H1 (cell line): ENCODE data around the gene MSI2. TPM values are rescaled to one million over a fixed set of nuclear protein-coding genes. Genes with fewer than 3 reads are reported as not detected.

Source experiments
- CTCF ChIA-PET: fragments of 300-600 bp; sonication (Branson Sonifier 250); formaldehyde crosslinking; loops from one replicate; lab custom pipeline; 2021; ENCODE audit not compliant: partially characterized antibody; lab: Charles Lee
- POLR2A ChIA-PET: fragments of 300-600 bp; sonication (Branson Sonifier 250); formaldehyde crosslinking; loops from one replicate; lab custom pipeline; 2021; ENCODE audit warnings: inconsistent platforms; ENCODE audit not compliant: partially characterized antibody; lab: Charles Lee
- DNase-seq, 2 experiments: peaks; one replicate each; pipeline versions ENCODE4 v3.0.0 to v3.0.0-alpha.2; 2010 to 2022; ENCODE audit warnings: low spot score in 2 of 2, low read depth in 1 of 2, mixed read lengths in 1 of 2
- FAIRE-seq: peaks from 2 replicates; lab custom pipeline; 2011; peaks lifted over from hg19 to GRCh38; lab: Jason Lieb, UNC
- H2AFZ ChIP-seq: 2 replicates; pipeline ENCODE4 v1.8.1; 2012; ENCODE audit warnings: low read length, inconsistent platforms
- H2AK5ac ChIP-seq: 2 replicates; pipeline ENCODE4 v1.6.1; 2013; ENCODE audit warnings: low read depth, low read length
- H2BK120ac ChIP-seq: replicated peaks from 2 replicates; pipeline ENCODE3; 2013; ENCODE audit warnings: low read depth, low read length, inconsistent platforms
- H2BK12ac ChIP-seq: 2 replicates; pipeline ENCODE4 v1.6.1; 2013; ENCODE audit warnings: low read depth, low read length
- H2BK15ac ChIP-seq: 2 replicates; pipeline ENCODE4 v1.6.1; 2013; ENCODE audit warnings: low read length
- H2BK20ac ChIP-seq: 2 replicates; pipeline ENCODE4 v1.6.1; 2013; ENCODE audit warnings: low read length
- H2BK5ac ChIP-seq: 2 replicates; pipeline ENCODE4 v1.6.1; 2013; ENCODE audit warnings: low read depth, low read length
- H3K14ac ChIP-seq: 2 replicates; pipeline ENCODE4 v1.6.1; 2013; ENCODE audit warnings: inconsistent platforms; ENCODE audit not compliant: insufficient read length
- H3K18ac ChIP-seq: 2 replicates; pipeline ENCODE4 v1.6.1; 2013; ENCODE audit warnings: low read length; ENCODE audit errors: extremely low read depth
- H3K23ac ChIP-seq: 2 replicates; pipeline ENCODE4 v1.6.1; 2013; ENCODE audit warnings: inconsistent platforms; ENCODE audit not compliant: insufficient read length
- H3K23me2 ChIP-seq: 2 replicates; pipeline ENCODE4 v1.6.1; 2013; ENCODE audit warnings: low read depth, low read length
- H3K27ac ChIP-seq: 2 replicates; pipeline ENCODE4 v1.6.1; 2011; ENCODE audit warnings: low read depth, low read length, inconsistent platforms
- H3K27me3 ChIP-seq, 4 experiments: replicated peaks in 1 of 4; 1 replicate in 1 of 4; 2 replicates in 3 of 4; pipeline versions ENCODE4 v1.6.1 to v1.8.1; 2011 to 2013; ENCODE audit warnings: low read length in 3 of 4, mild to moderate bottlenecking in 3 of 4, inconsistent platforms in 2 of 4, mixed read lengths in 2 of 4, moderate library complexity in 1 of 4; ENCODE audit not compliant: control insufficient read depth in 3 of 4, insufficient read depth in 3 of 4; ENCODE audit errors: extremely low read depth in 1 of 4
- H3K36me3 ChIP-seq, 4 experiments: 2 replicates each; pipeline versions ENCODE4 v1.6.1 to v1.8.1; 2011 to 2013; ENCODE audit warnings: mild to moderate bottlenecking in 4 of 4, low read length in 3 of 4, moderate library complexity in 2 of 4, control low read depth in 1 of 4, inconsistent platforms in 1 of 4; ENCODE audit not compliant: insufficient read depth in 4 of 4, control insufficient read depth in 2 of 4
- H3K4ac ChIP-seq: replicated peaks from 2 replicates; pipeline ENCODE3; 2013; ENCODE audit warnings: low read length, low read depth, mixed read lengths, inconsistent platforms; ENCODE audit not compliant: insufficient read length
- H3K4me1 ChIP-seq, 4 experiments: replicated peaks in 1 of 4; 1 replicate in 1 of 4; 2 replicates in 3 of 4; pipeline versions ENCODE4 v1.6.1 to v1.8.1; 2011 to 2013; ENCODE audit warnings: low read length in 3 of 4, inconsistent platforms in 2 of 4, mixed read lengths in 1 of 4; ENCODE audit not compliant: insufficient read depth in 4 of 4, control insufficient read depth in 3 of 4
- H3K4me2 ChIP-seq, 2 experiments: 2 replicates each; pipeline versions ENCODE4 v1.6.1 to v1.8.1; 2011 to 2013; ENCODE audit warnings: low read depth in 2 of 2, low read length in 2 of 2, control low read depth in 1 of 2, inconsistent platforms in 1 of 2, mild to moderate bottlenecking in 1 of 2; ENCODE audit not compliant: insufficient read depth in 1 of 2
- H3K4me3 ChIP-seq, 4 experiments: fragments of 200-600, 300-600 bp in 1 of 4; sonication (generic), shearing (Covaris generic), sonication (Bioruptor Twin) in 1 of 4; 2 replicates each; pipeline versions ENCODE4 v1.5.1 to v1.8.1; 2011 to 2016; ENCODE audit warnings: low read length in 4 of 4, low read depth in 3 of 4, control low read depth in 2 of 4, inconsistent platforms in 2 of 4, mild to moderate bottlenecking in 2 of 4, mixed read lengths in 1 of 4, moderate library complexity in 1 of 4; ENCODE audit not compliant: insufficient read depth in 2 of 4; ENCODE audit errors: extremely low read depth in 1 of 4
- H3K56ac ChIP-seq: replicated peaks from 2 replicates; pipeline ENCODE3; 2013; ENCODE audit warnings: low read depth, mild to moderate bottlenecking, mixed read lengths, low read length, inconsistent platforms; ENCODE audit not compliant: insufficient read length
- H3K79me1 ChIP-seq: 2 replicates; pipeline ENCODE4 v1.6.1; 2013; ENCODE audit warnings: low read depth, low read length, control low read depth
- H3K79me2 ChIP-seq, 2 experiments: 2 replicates each; pipeline versions ENCODE4 v1.6.1 to v1.8.1; 2012 to 2013; ENCODE audit warnings: low read length in 2 of 2, mild to moderate bottlenecking in 2 of 2, inconsistent platforms in 1 of 2; ENCODE audit not compliant: insufficient read depth in 2 of 2, control insufficient read depth in 1 of 2
- H3K9ac ChIP-seq, 4 experiments: replicated peaks in 1 of 4; 1 replicate in 1 of 4; 2 replicates in 3 of 4; pipeline versions ENCODE4 v1.6.1 to v1.8.1; 2011 to 2013; ENCODE audit warnings: low read depth in 3 of 4, low read length in 3 of 4, control low read depth in 2 of 4, mild to moderate bottlenecking in 2 of 4, moderate library complexity in 2 of 4, inconsistent platforms in 1 of 4; ENCODE audit errors: extremely low read depth in 1 of 4
- H3K9me3 ChIP-seq, 2 experiments: 2 replicates each; pipeline versions ENCODE4 v1.6.1 to v1.8.1; 2012 to 2013; ENCODE audit warnings: mild to moderate bottlenecking in 2 of 2, moderate library complexity in 2 of 2, control low read depth in 1 of 2, inconsistent platforms in 1 of 2, low read depth in 1 of 2, low read length in 1 of 2, mixed read lengths in 1 of 2; ENCODE audit not compliant: insufficient read depth in 2 of 2
- H4K20me1 ChIP-seq, 2 experiments: replicated peaks in 1 of 2; 2 replicates each; pipeline versions ENCODE3 to v1.8.1; 2011 to 2013; ENCODE audit warnings: inconsistent platforms in 2 of 2, low read length in 2 of 2, mild to moderate bottlenecking in 1 of 2; ENCODE audit not compliant: insufficient read depth in 2 of 2, control insufficient read depth in 1 of 2
- H4K5ac ChIP-seq: 2 replicates; pipeline ENCODE4 v1.6.1; 2013; ENCODE audit warnings: low read length, low read depth, mixed read lengths, inconsistent platforms; ENCODE audit not compliant: insufficient read length
- H4K8ac ChIP-seq: 2 replicates; pipeline ENCODE4 v1.8.0; 2013; ENCODE audit warnings: mild to moderate bottlenecking, moderate library complexity, low read length, inconsistent platforms; ENCODE audit not compliant: insufficient read depth; ENCODE audit errors: extremely low read depth
- H4K91ac ChIP-seq: replicated peaks from 2 replicates; pipeline ENCODE3; 2013; ENCODE audit warnings: low read length, mixed read lengths, inconsistent platforms; ENCODE audit not compliant: insufficient read length
- FOSL1 ChIP-seq: IDR thresholded peaks from 2 replicates; pipeline ENCODE4 v1.6.1; 2011; ENCODE audit warnings: mild to moderate bottlenecking, low read depth, low read length, moderate library complexity; ENCODE audit not compliant: insufficient read depth
- POU5F1 ChIP-seq: IDR thresholded peaks from 2 replicates; pipeline ENCODE4 v1.6.1; 2011; ENCODE audit warnings: low read depth, mild to moderate bottlenecking, low read length, moderate library complexity
- WGBS, 2 experiments: shearing (Covaris generic) in 1 of 2; methylation state at CpG; one replicate each; pipeline versions ENCODE4 v1.1.6 to v1.1.7; 2013 to 2015; ENCODE audit warnings: low lambda C conversion rate in 2 of 2, mixed read lengths in 2 of 2, inconsistent platforms in 1 of 2, low coverage in 1 of 2, missing lambda C conversion rate in 1 of 2; ENCODE audit not compliant: insufficient replicate concordance in 2 of 2, insufficient coverage in 1 of 2, insufficient read length in 1 of 2; ENCODE audit errors: extremely low coverage in 1 of 2, missing lambda C conversion rate in 1 of 2; 5-methylcytosine and 5-hydroxymethylcytosine counted together
- polyA plus RNA-seq, 7 experiments: library from polyadenylated mRNA; depleted of rRNA in 3 of 7; stranded (reverse) in 5 of 7; unstranded in 2 of 7; fragments of >200 nt in 5 of 7; fragments of 200-250 nt in 2 of 7; gene quantifications; 1 replicate in 5 of 7; 2 replicates in 1 of 7; 4 replicates in 1 of 7; pipeline versions ENCODE4 v1.2.1 to v1.2.3, GENCODE V29; 2011 to 2013; ENCODE audit warnings: missing spikeins in 2 of 7, mixed read lengths in 2 of 7
- total RNA-seq: library from RNA; stranded (reverse); fragmentation: NEBNext Ultra II Directional; extraction: Animal tissue kit (Norgen Biotek cat#: 25700); gene quantifications from 2 replicates; pipeline ENCODE4 v1.2.1, GENCODE V29; 2021

MSI2 gene
- total and polyA plus RNA-seq, 2 of the 8 experiments (the other 6 are each of a cell fraction or from before 2014, with no cell fraction given): 36.7 to 80.6 TPM

GRCh38 chr17:57531648-57532504 lies 275.6 kb downstream of the MSI2 start:
- no peak overlapping the region for H3K56ac ChIP-seq
- H3K79me2 ChIP-seq: no peaks in the 10 kb centered on the region; a peak in 1 of 4 replicates
- no peaks in the 10 kb centered on the region for H3K23me2 ChIP-seq
- no peaks in the 10 kb centered on the region for H3K27me3 ChIP-seq
- no peak overlapping the region for H3K14ac ChIP-seq
- no peak for TF ChIP-seq FOSL1
- no peak for TF ChIP-seq POU5F1
- TF ChIP-seq, all 59 proteins: peak for 0
- Histone ChIP-seq H4K5ac (no peak overlapping the region), H2BK5ac (no peak overlapping the region), H2BK12ac (no peak overlapping the region), H4K8ac (no peak overlapping the region), H3K9me3 (no peaks in the 10 kb centered on the region), H2BK15ac (no peak overlapping the region), H3K4me2 (no peak overlapping the region), H3K79me1 (no peaks in the 10 kb centered on the region; the same call in 1 of the 2 replicates), H3K9ac (no peak overlapping the region), H2AFZ (no peak overlapping the region), H2AK5ac (no peak overlapping the region), H3K4me3 (no peak overlapping the region), H3K4me1 (peaks cover 10 to 18% (median 14%) of the 10 kb centered on the region in 4 experiments), H4K91ac (no peak overlapping the region), H3K23ac (no peak overlapping the region), H2BK20ac (no peak overlapping the region), H4K20me1 (peaks cover 0 to 4% of the 10 kb centered on the region in 2 experiments), H3K27ac (no peak overlapping the region), H2BK120ac (no peak overlapping the region), H3K36me3 (no peaks in the 10 kb centered on the region), H3K4ac (no peak overlapping the region), H3K18ac (no peak overlapping the region)
- CTCF ChIA-PET: interaction anchor here (0.7 to 2.3 kb wide), 5 partner anchors 20 to 410 kb away, joined by 3 to 16 read pairs (median 3); no protein-coding TSS in a partner anchor
- FAIRE-seq (no peak), DNase-seq (no peak)
- POLR2A ChIA-PET: interaction anchor here (0.6 kb wide), 1 partner anchor 415 kb away, joined by 3 read pairs; no protein-coding TSS in a partner anchor
- WGBS, 2 experiments: 81% methylated on average over 19 of the region's 19 CpGs; no CpG with 5 or more reads in 1 of the 2 experiments
